Measurements from ENCODE around the gene PRKCB.
A peak's percentile ranks its signal among the peaks of the same experiment; 100 is the strongest.

Gene PRKCB

DNA sequence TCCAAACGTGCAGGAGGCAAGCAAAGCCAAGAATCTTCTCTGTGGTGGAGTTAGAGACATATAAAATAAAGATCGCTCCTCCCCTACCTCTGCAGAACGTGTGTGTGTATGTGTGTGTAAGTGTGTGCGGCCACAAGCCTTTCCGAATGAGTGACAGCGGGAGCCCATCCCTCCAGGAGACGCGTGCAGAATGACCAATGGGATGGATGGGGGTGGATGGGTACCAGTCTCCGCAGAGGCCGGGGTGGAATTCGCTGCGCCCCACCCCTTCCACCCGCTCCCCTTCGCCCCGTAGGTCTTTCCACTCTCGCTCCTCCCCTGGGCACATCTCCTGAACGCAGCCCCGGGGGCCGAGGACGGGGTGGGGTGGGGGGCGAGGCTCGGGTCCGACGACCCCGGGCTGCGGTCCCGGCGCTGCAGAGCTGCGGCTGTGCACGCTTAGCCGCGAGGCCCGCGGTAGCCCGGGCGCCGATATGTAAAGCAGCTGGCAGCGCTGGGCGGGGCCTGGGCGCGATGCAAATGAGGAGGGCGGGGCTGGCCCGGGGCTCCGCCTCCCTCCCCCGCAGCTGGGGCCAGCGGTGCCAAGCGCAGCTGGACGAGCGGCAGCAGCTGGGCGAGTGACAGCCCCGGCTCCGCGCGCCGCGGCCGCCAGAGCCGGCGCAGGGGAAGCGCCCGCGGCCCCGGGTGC is at the start of gene PRKCB:
Gene PRKCB (plus strand): TSS at position 594 of the 688 bp plus-strand sequence.
- H3K27me3 Mint-ChIP-seq (ENCODE audit: low read depth, poor library complexity) = peaks cover 93% of the 10 kb centered on the region
- peaks cover 10% of the 10 kb centered on the region for H3K9me3 Mint-ChIP-seq
- H3K4me1 Mint-ChIP-seq = peaks cover 29% of the 10 kb centered on the region
- TF ChIP-seq, protein P1, sequence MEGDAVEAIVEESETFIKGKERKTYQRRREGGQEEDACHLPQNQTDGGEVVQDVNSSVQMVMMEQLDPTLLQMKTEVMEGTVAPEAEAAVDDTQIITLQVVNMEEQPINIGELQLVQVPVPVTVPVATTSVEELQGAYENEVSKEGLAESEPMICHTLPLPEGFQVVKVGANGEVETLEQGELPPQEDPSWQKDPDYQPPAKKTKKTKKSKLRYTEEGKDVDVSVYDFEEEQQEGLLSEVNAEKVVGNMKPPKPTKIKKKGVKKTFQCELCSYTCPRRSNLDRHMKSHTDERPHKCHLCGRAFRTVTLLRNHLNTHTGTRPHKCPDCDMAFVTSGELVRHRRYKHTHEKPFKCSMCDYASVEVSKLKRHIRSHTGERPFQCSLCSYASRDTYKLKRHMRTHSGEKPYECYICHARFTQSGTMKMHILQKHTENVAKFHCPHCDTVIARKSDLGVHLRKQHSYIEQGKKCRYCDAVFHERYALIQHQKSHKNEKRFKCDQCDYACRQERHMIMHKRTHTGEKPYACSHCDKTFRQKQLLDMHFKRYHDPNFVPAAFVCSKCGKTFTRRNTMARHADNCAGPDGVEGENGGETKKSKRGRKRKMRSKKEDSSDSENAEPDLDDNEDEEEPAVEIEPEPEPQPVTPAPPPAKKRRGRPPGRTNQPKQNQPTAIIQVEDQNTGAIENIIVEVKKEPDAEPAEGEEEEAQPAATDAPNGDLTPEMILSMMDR (IDR thresholded peaks at IDR 0.05) = no peak
- peak; percentile 94 for DNase-seq
- H3K27ac Mint-ChIP-seq = no peak within 1 kb of the TSS
- peak within 1 kb of the TSS; percentile 78 for H3K4me3 Mint-ChIP-seq
- no peaks in the 10 kb centered on the region for H3K36me3 Mint-ChIP-seq (ENCODE audit: low read depth)

DNA sequence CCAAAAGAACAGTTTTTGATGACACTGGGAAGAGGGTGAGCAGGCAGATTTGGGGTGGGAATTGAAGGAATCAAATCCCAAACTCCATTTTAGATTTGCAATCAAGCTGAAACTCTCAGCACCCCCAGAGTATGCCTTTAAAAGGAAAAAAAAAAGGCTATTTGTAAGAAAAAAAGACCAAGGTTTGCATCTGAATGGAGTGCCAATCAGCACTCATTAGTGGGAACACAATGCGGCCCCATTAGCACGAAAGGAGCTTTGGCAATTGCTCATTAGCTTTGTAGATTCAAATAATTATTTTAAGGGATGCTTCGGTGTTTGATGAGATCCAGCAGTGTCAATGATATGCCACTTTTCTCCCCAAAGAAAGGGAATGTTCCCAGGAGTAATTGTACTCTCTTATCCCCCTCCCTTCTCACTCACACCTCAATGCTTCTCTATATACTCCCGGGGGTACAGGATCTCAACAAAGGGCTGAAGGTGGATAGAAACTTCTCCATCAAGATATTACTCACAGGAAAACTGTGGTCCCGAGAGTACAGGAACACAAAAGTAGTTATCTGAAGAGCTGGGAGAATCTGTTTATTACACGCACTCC is 48.7 kb upstream of the PRKCB start:
- peaks cover 64% of the 10 kb centered on the region for H3K27me3 Mint-ChIP-seq (ENCODE audit: low read depth, poor library complexity)
- no peaks in the 10 kb centered on the region for H3K9me3 Mint-ChIP-seq
- H3K36me3 Mint-ChIP-seq (ENCODE audit: low read depth) = no peaks in the 10 kb centered on the region
- H3K4me3 Mint-ChIP-seq = no peak overlapping the region
- DNase-seq = no peak
- no peak overlapping the region for H3K27ac Mint-ChIP-seq
- H3K4me1 Mint-ChIP-seq = peaks cover 5% of the 10 kb centered on the region
- TF ChIP-seq, protein P1 (IDR thresholded peaks at IDR 0.05) = no peak

DNA sequence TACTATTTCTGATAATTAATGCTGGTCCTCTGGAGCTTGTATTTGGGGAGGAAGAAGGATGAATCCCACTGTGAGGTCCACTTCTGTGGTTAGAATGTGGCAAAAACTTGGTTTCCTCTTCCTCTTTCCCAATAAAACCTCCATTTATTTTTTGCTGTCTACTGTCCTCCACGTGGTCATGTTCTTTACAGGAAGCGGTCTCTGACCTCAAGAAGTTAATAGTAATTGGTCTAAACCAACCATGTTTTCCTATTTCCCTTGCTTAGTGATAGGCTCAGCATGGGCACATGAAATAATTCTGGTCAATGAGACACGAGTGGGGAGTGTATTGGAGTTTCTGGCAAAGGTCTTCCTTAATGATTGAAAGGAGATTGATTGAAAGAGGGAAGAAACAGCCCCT is 47.1 kb upstream of the PRKCB start:
- Mint-ChIP-seq H3K27me3 (ENCODE audit: low read depth, poor library complexity) (peaks cover 73% of the 10 kb centered on the region), H3K4me3 (no peak overlapping the region), H3K36me3 (ENCODE audit: low read depth) (no peaks in the 10 kb centered on the region), H3K4me1 (no peaks in the 10 kb centered on the region), H3K27ac (no peak overlapping the region), H3K9me3 (no peaks in the 10 kb centered on the region)
- TF ChIP-seq, protein P1 (IDR thresholded peaks at IDR 0.05) = no peak
- no peak for DNase-seq

DNA sequence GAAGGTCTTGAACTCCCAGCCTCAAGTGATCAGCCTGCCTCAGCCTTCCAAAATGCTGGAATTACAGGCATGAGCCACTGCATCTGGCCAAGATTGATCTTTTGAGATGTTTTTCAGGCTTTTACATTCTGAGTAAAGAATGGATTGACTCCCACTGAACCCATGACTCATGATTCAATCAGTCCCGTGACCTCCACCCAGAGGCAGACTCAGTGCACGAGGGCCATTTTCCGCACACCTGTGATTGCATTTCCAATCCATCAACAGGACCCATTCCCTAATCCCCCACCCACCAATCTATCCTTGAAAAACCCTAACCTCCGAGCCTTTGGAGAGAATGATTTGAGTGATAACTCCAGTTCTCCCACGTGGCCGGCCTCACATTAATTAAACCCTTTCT is 40.4 kb upstream of the PRKCB start:
- Mint-ChIP-seq H3K9me3 (no peaks in the 10 kb centered on the region), H3K27me3 (ENCODE audit: low read depth, poor library complexity) (peaks cover 31% of the 10 kb centered on the region), H3K36me3 (ENCODE audit: low read depth) (no peaks in the 10 kb centered on the region), H3K4me3 (no peak overlapping the region), H3K4me1 (no peaks in the 10 kb centered on the region), H3K27ac (no peak overlapping the region)
- DNase-seq = no peak
- TF ChIP-seq, protein P1 (IDR thresholded peaks at IDR 0.05) = no peak

DNA sequence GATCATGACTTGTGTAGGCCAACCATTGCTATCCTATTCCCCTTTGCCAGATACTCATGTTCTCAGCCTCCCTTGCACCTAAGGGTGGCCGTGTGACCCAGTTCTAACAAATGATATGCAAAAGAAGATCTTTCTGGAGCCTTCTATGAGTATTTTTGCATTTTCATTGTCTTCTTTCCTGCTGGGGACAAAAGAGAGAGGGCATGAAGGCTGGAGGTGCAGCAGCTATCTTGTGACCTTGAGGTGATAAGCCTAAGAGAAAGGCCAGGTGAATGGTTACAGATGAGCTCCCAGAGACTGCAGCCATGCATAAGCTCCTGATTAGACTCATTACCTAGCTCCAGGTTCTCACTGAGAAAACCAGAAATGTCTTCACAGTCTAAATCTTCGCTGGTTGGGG is 38.8 kb upstream of the PRKCB start:
- Mint-ChIP-seq H3K27ac (no peak overlapping the region), H3K4me1 (no peaks in the 10 kb centered on the region), H3K27me3 (ENCODE audit: low read depth, poor library complexity) (peaks cover 25% of the 10 kb centered on the region), H3K9me3 (no peaks in the 10 kb centered on the region), H3K36me3 (ENCODE audit: low read depth) (no peaks in the 10 kb centered on the region), H3K4me3 (no peak overlapping the region)
- no peak for DNase-seq
- TF ChIP-seq, protein P1 (IDR thresholded peaks at IDR 0.05) = no peak

DNA sequence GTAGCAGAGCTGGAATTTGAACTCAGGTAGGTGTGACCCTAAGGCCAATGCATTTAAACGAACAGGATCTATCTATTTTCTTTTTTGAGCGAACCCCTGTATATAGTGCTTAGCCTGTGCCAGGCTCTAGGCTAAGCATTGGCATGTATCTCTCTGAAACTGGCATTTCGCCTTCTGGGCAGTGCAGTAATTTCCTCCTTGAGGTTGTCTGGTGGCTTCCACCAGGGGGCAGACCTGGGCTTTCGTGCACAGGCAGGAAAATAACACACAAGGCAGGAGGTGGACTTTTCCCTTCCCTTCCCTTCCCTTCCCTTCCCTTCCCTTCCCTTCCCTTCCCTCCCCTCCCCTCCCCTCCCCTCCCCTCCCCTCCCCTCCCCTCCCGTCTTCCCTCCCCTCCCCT is 34.4 kb upstream of the PRKCB start:
- Mint-ChIP-seq H3K27me3 (ENCODE audit: low read depth, poor library complexity) (peaks cover 8% of the 10 kb centered on the region), H3K4me3 (no peak overlapping the region), H3K36me3 (ENCODE audit: low read depth) (no peaks in the 10 kb centered on the region), H3K4me1 (no peaks in the 10 kb centered on the region), H3K27ac (no peak overlapping the region), H3K9me3 (no peaks in the 10 kb centered on the region)
- DNase-seq = peak; percentile 79
- TF ChIP-seq, protein P1 (IDR thresholded peaks at IDR 0.05) = peak; percentile 49
